Smooth muscle cell (in vitro differentiated cells): Measurements from ENCODE around the gene HTRA3. TPM values are rescaled to one million over a fixed set of nuclear protein-coding genes. Genes with fewer than 3 reads are reported as not detected.

Experiments used
- DNase-seq: peaks from one replicate; lab custom pipeline; 2025; ENCODE audit not compliant: unreplicated experiment; lab: John Stamatoyannopoulos, UW
- H2AFZ ChIP-seq: fragments of 200-600 bp; sonication (generic); 2 replicates; pipeline ENCODE4 v1.6.0; 2016; ENCODE audit warnings: antibody characterized with exemption, low read depth, mild to moderate bottlenecking
- H3F3A ChIP-seq: fragments of 200-600 bp; sonication (generic); 2 replicates; pipeline ENCODE4 v1.6.0; 2017; ENCODE audit warnings: antibody characterized with exemption, low read depth
- H3K27ac ChIP-seq: fragments of 200-600 bp; sonication (generic); 2 replicates; pipeline ENCODE4 v1.5.1; 2016; ENCODE audit warnings: low read depth, mild to moderate bottlenecking
- H3K27me3 ChIP-seq: fragments of 200-600 bp; sonication (generic); 2 replicates; pipeline ENCODE4 v1.6.1; 2016; ENCODE audit warnings: low read depth, mild to moderate bottlenecking
- H3K36me3 ChIP-seq: fragments of 200-600 bp; sonication (generic); 2 replicates; pipeline ENCODE4 v1.5.1; 2016; ENCODE audit warnings: low read depth
- H3K4me1 ChIP-seq: fragments of 200-600 bp; sonication (generic); 2 replicates; pipeline ENCODE4 v1.5.1; 2016; ENCODE audit warnings: low read depth
- H3K4me2 ChIP-seq: fragments of 200-600 bp; sonication (generic); 2 replicates; pipeline ENCODE4 v1.6.0; 2016; ENCODE audit warnings: mild to moderate bottlenecking
- H3K4me3 ChIP-seq: fragments of 200-600 bp; sonication (generic); 2 replicates; pipeline ENCODE4 v1.5.1; 2016; ENCODE audit warnings: mild to moderate bottlenecking
- H3K79me2 ChIP-seq: fragments of 200-600 bp; sonication (generic); 2 replicates; pipeline ENCODE4 v1.6.0; 2016; ENCODE audit warnings: low read depth, mild to moderate bottlenecking
- H3K9ac ChIP-seq: fragments of 200-600 bp; sonication (generic); 2 replicates; pipeline ENCODE4 v1.6.0; 2016; ENCODE audit warnings: low read depth
- H3K9me3 ChIP-seq: fragments of 200-600 bp; sonication (generic); replicated peaks from 2 replicates; pipeline ENCODE4 v1.5.1; 2016; ENCODE audit warnings: low read depth
- H4K20me1 ChIP-seq: fragments of 200-600 bp; sonication (generic); 2 replicates; pipeline ENCODE4 v1.6.0; 2016; ENCODE audit warnings: low read depth
- CTCF ChIP-seq: fragments of 200-600 bp; sonication (generic); IDR thresholded peaks from 2 replicates; pipeline ENCODE4 v1.5.1; 2017; ENCODE audit warnings: borderline replicate concordance, mild to moderate bottlenecking, antibody characterized with exemption; ENCODE audit not compliant: insufficient read depth, poor library complexity, severe bottlenecking
- WGBS: methylation state at CpG from one replicate; pipeline ENCODE4 v1.1.7; 2016; ENCODE audit warnings: low lambda C conversion rate; 5-methylcytosine and 5-hydroxymethylcytosine counted together
- polyA plus RNA-seq: library from polyadenylated mRNA; unstranded; fragments of >200 nt; fragmentation: Nextera tagmentation; extraction: Ambion mirVana; gene quantifications from 2 replicates; pipeline ENCODE4 v1.2.1, GENCODE V29; 2016
- total RNA-seq: library from RNA; depleted of rRNA; stranded (reverse); fragments of >200 nt; gene quantifications from 2 replicates; pipeline ENCODE4 v1.2.3, GENCODE V29; 2014

The HTRA3 gene
- total and polyA plus RNA-seq, 2 experiments from 2014 or later: 77.7 to 227 TPM

- Histone ChIP-seq H2AFZ (no peak overlapping the region), H3K4me3 (no peak overlapping the region), H3K36me3 (no peaks in the 10 kb centered on the region), H3K9me3 (no peaks in the 10 kb centered on the region), H3K79me2 (no peaks in the 10 kb centered on the region), H3K4me2 (no peak overlapping the region), H3K4me1 (no peaks in the 10 kb centered on the region), H3F3A (no peaks in the 10 kb centered on the region), H4K20me1 (no peaks in the 10 kb centered on the region), H3K27me3 (no peaks in the 10 kb centered on the region), H3K27ac (no peak overlapping the region), H3K9ac (no peak overlapping the region)
- no peak for TF ChIP-seq CTCF
- DNase-seq: no peak
- WGBS: 91% methylated on average over 14 of the region's 14 CpGs
Observed at GRCh38 chr4:8333726-8334460, 64.3 kb downstream of the HTRA3 start.

GRCh38 chr4:8334786-8335460, 65.4 kb downstream of the HTRA3 start:
- Histone ChIP-seq H3K4me3 (no peak overlapping the region), H3K36me3 (no peaks in the 10 kb centered on the region), H3K27ac (no peak overlapping the region), H3K79me2 (no peaks in the 10 kb centered on the region), H3K4me1 (no peaks in the 10 kb centered on the region), H2AFZ (no peak overlapping the region), H3K4me2 (no peak overlapping the region), H3K9ac (no peak overlapping the region), H3K9me3 (no peaks in the 10 kb centered on the region), H3F3A (no peaks in the 10 kb centered on the region), H4K20me1 (no peaks in the 10 kb centered on the region), H3K27me3 (no peaks in the 10 kb centered on the region)
- no peak for TF ChIP-seq CTCF
- 90% methylated on average over 13 of the region's 13 CpGs for WGBS
- no peak for DNase-seq

- H3K4me2 ChIP-seq: no peak overlapping the region
- 92% methylated on average over 2 of the region's 2 CpGs for WGBS
Observed at GRCh38 chr4:8335848-8336247, 66.3 kb downstream of the HTRA3 start.

More at GRCh38 chr4:8335848-8336247, 66.3 kb downstream of the HTRA3 start:
- H3K79me2 ChIP-seq: no peaks in the 10 kb centered on the region
- no peaks in the 10 kb centered on the region for H3F3A ChIP-seq
- no peak overlapping the region for H2AFZ ChIP-seq
- no peak for DNase-seq
- no peaks in the 10 kb centered on the region for H3K9me3 ChIP-seq
- H3K36me3 ChIP-seq: no peaks in the 10 kb centered on the region
- no peaks in the 10 kb centered on the region for H3K4me1 ChIP-seq
- no peak overlapping the region for H3K9ac ChIP-seq
- TF ChIP-seq CTCF: no peak
- no peaks in the 10 kb centered on the region for H4K20me1 ChIP-seq
- H3K27me3 ChIP-seq: no peaks in the 10 kb centered on the region
- no peak overlapping the region for H3K4me3 ChIP-seq
- H3K27ac ChIP-seq: no peak overlapping the region
